HFFc6 (cell line): ENCODE results near the gene POLE4. TPM values are rescaled to one million over a fixed set of nuclear protein-coding genes. Genes with fewer than 3 reads are reported as not detected.

ENCODE experiments used
- DNase-seq: peaks from one replicate; pipeline ENCODE4 v3.0.0-alpha.2; 2018
- H3K27ac Mint-ChIP-seq: 2 replicates; pipeline ENCODE4 v1.8.0; 2020; ENCODE audit warnings: mild to moderate bottlenecking, mixed read lengths
- H3K27me3 Mint-ChIP-seq: 2 replicates; pipeline ENCODE4 v1.8.0; 2021; ENCODE audit warnings: mild to moderate bottlenecking, moderate library complexity, mixed read lengths; ENCODE audit not compliant: insufficient read depth
- H3K36me3 Mint-ChIP-seq: 2 replicates; pipeline ENCODE4 v1.8.0; 2021; ENCODE audit warnings: low read depth, mixed read lengths
- H3K4me1 Mint-ChIP-seq: 2 replicates; pipeline ENCODE4 v1.8.0; 2020; ENCODE audit warnings: low read depth, mixed read lengths
- H3K4me3 Mint-ChIP-seq: 2 replicates; pipeline ENCODE4 v1.8.0; 2020; ENCODE audit warnings: mild to moderate bottlenecking, moderate library complexity, mixed read lengths
- H3K9me3 Mint-ChIP-seq: 2 replicates; pipeline ENCODE4 v1.8.0; 2020; ENCODE audit warnings: mild to moderate bottlenecking, mixed read lengths
- CTCF ChIP-seq: fragments of 200-600 bp; sonication (generic); IDR thresholded peaks from 2 replicates; pipeline ENCODE4 v1.5.0; 2021; ENCODE audit warnings: antibody characterized with exemption, mild to moderate bottlenecking
- total RNA-seq, 6 experiments: library from RNA; stranded (reverse); fragmentation: NEBNext Ultra II Directional; extraction: Animal tissue kit (Norgen Biotek cat#: 25700); gene quantifications; 2 replicates in 1 of 6; 3 replicates in 5 of 6; pipeline ENCODE4 v1.2.3, GENCODE V29; 2021

The POLE4 gene
- total RNA-seq, 6 experiments from 2014 or later: 108 to 143 (median 122) TPM

- peak overlapping the region; percentile 89 for H3K27ac Mint-ChIP-seq
- H3K36me3 Mint-ChIP-seq: peaks cover 28% of the 10 kb centered on the region
- DNase-seq: no peak
- TF ChIP-seq CTCF: no peak
- H3K9me3 Mint-ChIP-seq: peaks cover 9% of the 10 kb centered on the region
- H3K4me3 Mint-ChIP-seq: peak overlapping the region; percentile 38
- H3K4me1 Mint-ChIP-seq: peaks cover 60% of the 10 kb centered on the region
- no peaks in the 10 kb centered on the region for H3K27me3 Mint-ChIP-seq
These were observed 42.0 kb upstream of the POLE4 start for GRCh38 chr2:74916394-74916793.

GRCh38 chr2:74917702-74918619 is 40.5 kb upstream of the POLE4 start:
- H3K9me3 Mint-ChIP-seq: peaks cover 10% of the 10 kb centered on the region
- peak; percentile 98 for DNase-seq
- H3K27me3 Mint-ChIP-seq: no peaks in the 10 kb centered on the region
- H3K36me3 Mint-ChIP-seq: peaks cover 22% of the 10 kb centered on the region
- H3K4me3 Mint-ChIP-seq: peak overlapping the region; percentile 79
- peak overlapping the region; percentile 89 for H3K27ac Mint-ChIP-seq
- peaks cover 64% of the 10 kb centered on the region for H3K4me1 Mint-ChIP-seq
- TF ChIP-seq CTCF: peak; percentile 58

GRCh38 chr2:74919827-74920226 is 38.6 kb upstream of the POLE4 start:
- TF ChIP-seq CTCF: peak; percentile 92
- peak; percentile 14 for DNase-seq
- Mint-ChIP-seq H3K27ac (peak overlapping the region; percentile 89; the same call in 1 of the 2 replicates), H3K4me3 (peak overlapping the region; percentile 79), H3K4me1 (peaks cover 58% of the 10 kb centered on the region), H3K36me3 (peaks cover 22% of the 10 kb centered on the region), H3K9me3 (peaks cover 10% of the 10 kb centered on the region), H3K27me3 (no peaks in the 10 kb centered on the region)

- H3K27me3 Mint-ChIP-seq: no peaks in the 10 kb centered on the region
- peak; percentile 10 for DNase-seq
- no peak overlapping the region; the same call in 1 of the 2 replicates for H3K27ac Mint-ChIP-seq
- TF ChIP-seq CTCF: peak; percentile 50
- H3K36me3 Mint-ChIP-seq: peaks cover 22% of the 10 kb centered on the region
- peaks cover 10% of the 10 kb centered on the region for H3K9me3 Mint-ChIP-seq
- peaks cover 55% of the 10 kb centered on the region for H3K4me1 Mint-ChIP-seq
- no peak overlapping the region for H3K4me3 Mint-ChIP-seq
These were observed 37.2 kb upstream of the POLE4 start for GRCh38 chr2:74921236-74921736.

GRCh38 chr2:74922592-74923227 is 35.7 kb upstream of the POLE4 start:
- Mint-ChIP-seq H3K9me3 (peaks cover 10% of the 10 kb centered on the region), H3K36me3 (peaks cover 22% of the 10 kb centered on the region), H3K4me1 (peaks cover 41% of the 10 kb centered on the region), H3K27me3 (peaks cover 2% of the 10 kb centered on the region; the same call in 1 of the 2 replicates), H3K4me3 (no peak overlapping the region), H3K27ac (no peak overlapping the region)
- no peak for TF ChIP-seq CTCF
- DNase-seq: no peak
